Measurements from ENCODE around the gene BCR.
A peak's percentile ranks its signal among the peaks of the same experiment; 100 is the strongest.
"Not testable (repeated sequence)": the region's sequence is repeated elsewhere in the genome, so short reads cannot be mapped to it uniquely, and the experiment has no call there.

BCR gene

GRCh38 chr22:23180301-23180892 lies at the start of gene BCR:
Gene BCR (plus strand): TSS chr22:23180509. CDS start chr22:23180961, 452 bp downstream.
- DNase-seq, result peak; percentile 68

- no peak for DNase-seq
These were observed 49.6 kb upstream of the BCR start for GRCh38 chr22:23130697-23131096.

- no peak for DNase-seq
These were observed 48.4 kb upstream of the BCR start for GRCh38 chr22:23131931-23132330.

- DNase-seq, result no peak
These were observed 47.8 kb upstream of the BCR start for GRCh38 chr22:23132376-23133091.

GRCh38 chr22:23133922-23134321 lies 46.4 kb upstream of the BCR start:
- DNase-seq, result no peak

- not testable (repeated sequence) for DNase-seq
These were observed 43.3 kb upstream of the BCR start for GRCh38 chr22:23136991-23137390.

- no peak for DNase-seq
These were observed 42.8 kb upstream of the BCR start for GRCh38 chr22:23137468-23137867.

GRCh38 chr22:23137905-23138561 lies 42.3 kb upstream of the BCR start:
- DNase-seq, result no peak

GRCh38 chr22:23138584-23139435 lies 41.5 kb upstream of the BCR start:
- no peak for DNase-seq

- DNase-seq, result no peak
These were observed 39.9 kb upstream of the BCR start for GRCh38 chr22:23140385-23140784.

GRCh38 chr22:23142546-23143105 lies 37.7 kb upstream of the BCR start:
- no peak for DNase-seq

- no peak for DNase-seq
These were observed 37.2 kb upstream of the BCR start for GRCh38 chr22:23143119-23143518.

GRCh38 chr22:23144432-23144831 lies 35.9 kb upstream of the BCR start:
- no peak for DNase-seq

GRCh38 chr22:23144932-23145877 lies 35.1 kb upstream of the BCR start, which contains the start of gene RAB36:
Gene RAB36 (plus strand): TSS chr22:23145477. CDS start chr22:23146617, 1,140 bp downstream.
- DNase-seq, result peak; percentile 78

GRCh38 chr22:23145878-23146470 lies 34.3 kb upstream of the BCR start:
- no peak for DNase-seq

- no peak for DNase-seq
These were observed 33.7 kb upstream of the BCR start for GRCh38 chr22:23146478-23147205.

- DNase-seq, result no peak
These were observed 32.5 kb upstream of the BCR start for GRCh38 chr22:23147617-23148387.

- no peak for DNase-seq
These were observed 30.5 kb upstream of the BCR start for GRCh38 chr22:23149743-23150238.

- no peak for DNase-seq
These were observed 29.5 kb upstream of the BCR start for GRCh38 chr22:23150762-23151161.
